Measurements from ENCODE around the gene KIRREL1. TPM values are rescaled to one million over a fixed set of nuclear protein-coding genes. Genes with fewer than 3 reads are reported as not detected.
A peak's percentile ranks its signal among the peaks of the same experiment; 100 is the strongest.

KIRREL1 gene
- total and polyA plus RNA-seq, 2 experiments from 2014 or later: 5.1 to 35.2 TPM

GRCh38 chr1:157969697-157970485 lies 23.6 kb upstream of the KIRREL1 start:
- H3K36me3 Mint-ChIP-seq (ENCODE audit: low read depth): peaks cover 36% of the 10 kb centered on the region
- ATAC-seq (peak; percentile 82), DNase-seq (ENCODE audit: low spot score) (peak; percentile 84)
- H3K27me3 ChIP-seq (ENCODE audit: insufficient read depth): no peaks in the 10 kb centered on the region
- no peaks in the 10 kb centered on the region for H3F3A ChIP-seq (replicated peaks; ENCODE audit: low read depth)
- no peak for TF ChIP-seq CREB1 (CRISPR knock-in tag; IDR thresholded peaks at IDR 0.05; ENCODE audit: low read depth)
- peak; percentile 92 to 96 for TF ChIP-seq CTCF (conservative IDR thresholded peaks at IDR 0.05; ENCODE audit: low read depth in 2 of 2)
- H3K4me1 ChIP-seq (ENCODE audit: insufficient read depth): 0 out of 2 replicates have a peak, but pooled peaks cover 2% of the 10 kb centered on the region
- peaks cover 5% of the 10 kb centered on the region; the same call in 1 of the 2 replicates for H3K36me3 ChIP-seq (ENCODE audit: insufficient read depth)
- peaks cover 13% of the 10 kb centered on the region for H3K4me1 Mint-ChIP-seq
- H3K4me3 Mint-ChIP-seq: no peak overlapping the region
- no peak overlapping the region for H2AFZ ChIP-seq
- no peak overlapping the region for H3K4me3 ChIP-seq
- H3K9me3 Mint-ChIP-seq: peaks cover 40% of the 10 kb centered on the region
- H3K4me2 ChIP-seq: no peak overlapping the region
- H3K79me2 ChIP-seq (replicated peaks; ENCODE audit: insufficient read depth): no peaks in the 10 kb centered on the region
- H3K27ac ChIP-seq (ENCODE audit: low read depth): no peak overlapping the region
- H4K20me1 ChIP-seq (replicated peaks; ENCODE audit: insufficient read depth): no peaks in the 10 kb centered on the region
- no peak overlapping the region for H3K27ac Mint-ChIP-seq
- no peaks in the 10 kb centered on the region for H3K9me2 ChIP-seq (ENCODE audit: insufficient read depth)
- H3K27me3 Mint-ChIP-seq (ENCODE audit: insufficient read depth, low read depth, poor library complexity): peaks cover 7% of the 10 kb centered on the region

- TF ChIP-seq NANOG (IDR thresholded peaks at IDR 0.05; ENCODE audit: borderline replicate concordance) (peak; percentile 31; the same call in 1 of the 2 replicates), ZNF331 (CRISPR knock-in tag; IDR thresholded peaks at IDR 0.05; ENCODE audit: low read depth) (no peak)
- no peak overlapping the region for H3K4me3 Mint-ChIP-seq
- peaks cover 39% of the 10 kb centered on the region for H3K36me3 Mint-ChIP-seq (ENCODE audit: low read depth)
- H3K27ac ChIP-seq (ENCODE audit: low read depth): no peak overlapping the region
- H3K4me2 ChIP-seq: no peak overlapping the region
- no peak overlapping the region for H3K27ac Mint-ChIP-seq
- H3F3A ChIP-seq (replicated peaks; ENCODE audit: low read depth): no peaks in the 10 kb centered on the region
- H3K4me1 Mint-ChIP-seq: peaks cover 14% of the 10 kb centered on the region
- no peaks in the 10 kb centered on the region for H3K9me2 ChIP-seq (ENCODE audit: insufficient read depth)
- no peak for ATAC-seq
- H3K9me3 Mint-ChIP-seq: peaks cover 46% of the 10 kb centered on the region
- H2AFZ ChIP-seq: no peak overlapping the region
- H3K79me2 ChIP-seq (replicated peaks; ENCODE audit: insufficient read depth): no peaks in the 10 kb centered on the region
- H3K4me1 ChIP-seq (ENCODE audit: insufficient read depth): peaks cover 10% of the 10 kb centered on the region
- no peak overlapping the region for H3K4me3 ChIP-seq
- peaks cover 5% of the 10 kb centered on the region for H3K36me3 ChIP-seq (ENCODE audit: insufficient read depth)
- DNase-seq (ENCODE audit: low spot score): peak; percentile 59
- H3K27me3 ChIP-seq (ENCODE audit: insufficient read depth): no peaks in the 10 kb centered on the region
- no peaks in the 10 kb centered on the region for H4K20me1 ChIP-seq (replicated peaks; ENCODE audit: insufficient read depth)
- peaks cover 9% of the 10 kb centered on the region for H3K27me3 Mint-ChIP-seq (ENCODE audit: insufficient read depth, low read depth, poor library complexity)
Measured at GRCh38 chr1:157971769-157972168, 21.7 kb upstream of the KIRREL1 start.

GRCh38 chr1:157975228-157975950 lies 18.1 kb upstream of the KIRREL1 start:
- Histone ChIP-seq H3K9me2 (ENCODE audit: insufficient read depth) (no peaks in the 10 kb centered on the region), H3K79me2 (replicated peaks; ENCODE audit: insufficient read depth) (no peaks in the 10 kb centered on the region), H3F3A (replicated peaks; ENCODE audit: low read depth) (peaks cover 4% of the 10 kb centered on the region), H3K4me3 (no peak overlapping the region), H3K27ac (ENCODE audit: low read depth) (0 out of 2 replicates have a peak overlapping the region, but pooled peaks have one; percentile 1), H2AFZ (no peak overlapping the region), H3K27me3 (ENCODE audit: insufficient read depth) (no peaks in the 10 kb centered on the region), H3K4me1 (ENCODE audit: insufficient read depth) (peaks cover 19% of the 10 kb centered on the region), H3K36me3 (ENCODE audit: insufficient read depth) (peaks cover 5% of the 10 kb centered on the region), H4K20me1 (replicated peaks; ENCODE audit: insufficient read depth) (no peaks in the 10 kb centered on the region), H3K4me2 (no peak overlapping the region)
- no peak for TF ChIP-seq EZH2 (IDR thresholded peaks at IDR 0.05; ENCODE audit: low read depth, unreplicated experiment)
- TF ChIP-seq CREB1 (CRISPR knock-in tag; IDR thresholded peaks at IDR 0.05; ENCODE audit: low read depth): no peak
- no peak for TF ChIP-seq ZNF114 (CRISPR knock-in tag; IDR thresholded peaks at IDR 0.05)
- no peak for TF ChIP-seq POLR2AphosphoS5 (IDR thresholded peaks at IDR 0.05; ENCODE audit: low read depth)
- TF ChIP-seq EZH2phosphoT487 (IDR thresholded peaks at IDR 0.05; ENCODE audit: unreplicated experiment): no peak
- no peak for TF ChIP-seq JUNB (IDR thresholded peaks at IDR 0.05; ENCODE audit: unreplicated experiment)
- no peak for TF ChIP-seq REST (IDR thresholded peaks at IDR 0.05; ENCODE audit: unreplicated experiment)
- TF ChIP-seq STAT1 (IDR thresholded peaks at IDR 0.05; ENCODE audit: unreplicated experiment): no peak
- H3K4me1 Mint-ChIP-seq: peaks cover 26% of the 10 kb centered on the region
- peaks cover 12% of the 10 kb centered on the region for H3K27me3 Mint-ChIP-seq (ENCODE audit: insufficient read depth, low read depth, poor library complexity)
- ATAC-seq (no peak), DNase-seq (ENCODE audit: low spot score) (no peak)
- peaks cover 39% of the 10 kb centered on the region for H3K9me3 Mint-ChIP-seq
- peaks cover 34% of the 10 kb centered on the region for H3K36me3 Mint-ChIP-seq (ENCODE audit: low read depth)
- no peak overlapping the region for H3K27ac Mint-ChIP-seq
- no peak overlapping the region for H3K4me3 Mint-ChIP-seq

Data from GM23338 (cell line).